Measurements from ENCODE around the gene ACTR3C.

GRCh38 chr7:150358433-150358832 is 35.1 kb upstream of the ACTR3C start:
- no peak for TF ChIP-seq CTCF (IDR thresholded peaks at IDR 0.05)
- no peak for TF ChIP-seq EZH2 (IDR thresholded peaks at IDR 0.05)
